A673 (cell line): Measurements from ENCODE around the gene PAPPA. TPM values are rescaled to one million over a fixed set of nuclear protein-coding genes. Genes with fewer than 3 reads are reported as not detected.

Experiments
- BruUV-seq: library from RNA; stranded (reverse); fragments of 400-500 nt; replicated peaks from 2 replicates; lab custom pipeline; 2021; lab: Mats Ljungman, UMichigan
- CTCF ChIA-PET: fragments of 300-600 bp; sonication (Branson Sonifier 250); formaldehyde crosslinking; loops from one replicate; lab custom pipeline; 2022; ENCODE audit warnings: antibody characterized with exemption; lab: Charles Lee
- POLR2A ChIA-PET: fragments of 300-600 bp; sonication (Branson Sonifier 250); formaldehyde crosslinking; loops from one replicate; lab custom pipeline; 2022; ENCODE audit warnings: antibody characterized with exemption; ENCODE audit not compliant: low non-redundant PET; lab: Charles Lee
- DNase-seq: peaks from one replicate; pipeline ENCODE4 v3.0.0-alpha.2; 2015; ENCODE audit warnings: low spot score
- H3K27ac ChIP-seq: fragments of 200-600 bp; sonication (generic); 2 replicates; pipeline ENCODE4 v1.5.1; 2016; ENCODE audit warnings: mixed run types, low read depth, mild to moderate bottlenecking, mixed read lengths, antibody characterized with exemption, low read length; ENCODE audit not compliant: poor library complexity, severe bottlenecking
- H3K27me3 ChIP-seq: fragments of 200-600 bp; sonication (generic); replicated peaks from 2 replicates; pipeline ENCODE4 v1.6.1; 2017; ENCODE audit warnings: mixed run types, low read depth, mild to moderate bottlenecking, mixed read lengths, antibody characterized with exemption, low read length; ENCODE audit not compliant: insufficient read depth, poor library complexity
- H3K36me3 ChIP-seq: fragments of 200-600 bp; sonication (generic); 2 replicates; pipeline ENCODE4 v1.6.1; 2016; ENCODE audit warnings: mixed run types, mild to moderate bottlenecking, mixed read lengths, antibody characterized with exemption, low read length; ENCODE audit not compliant: insufficient read depth, poor library complexity, severe bottlenecking
- H3K4me1 ChIP-seq: fragments of 200-600 bp; sonication (generic); 2 replicates; pipeline ENCODE4 v1.6.1; 2017; ENCODE audit warnings: mixed run types, mild to moderate bottlenecking, mixed read lengths, antibody characterized with exemption, low read length; ENCODE audit not compliant: insufficient read depth, poor library complexity, severe bottlenecking
- H3K4me3 ChIP-seq: fragments of 200-600 bp; sonication (generic); 2 replicates; pipeline ENCODE4 v1.5.1; 2016; ENCODE audit warnings: low read depth, mixed run types, mild to moderate bottlenecking, mixed read lengths, low read length; ENCODE audit not compliant: poor library complexity, severe bottlenecking
- H3K9me3 ChIP-seq: fragments of 200-600 bp; sonication (generic); 2 replicates; pipeline ENCODE4 v1.6.1; 2016; ENCODE audit warnings: mixed run types, low read depth, mild to moderate bottlenecking, mixed read lengths, antibody characterized with exemption, low read length; ENCODE audit not compliant: poor library complexity, severe bottlenecking
- CTCF ChIP-seq: fragments of 300-800, 200-600 bp; sonication (generic); conservative IDR thresholded peaks from 2 replicates; pipeline ENCODE4 v1.5.1; 2017; ENCODE audit warnings: low read depth, mild to moderate bottlenecking, antibody characterized with exemption, low read length, moderate library complexity, mixed read lengths
- EZH2 ChIP-seq: fragments of 200-600 bp; sonication (generic); IDR thresholded peaks from 2 replicates; pipeline ENCODE4 v1.6.1; 2017; ENCODE audit warnings: borderline replicate concordance, low read depth, mild to moderate bottlenecking, mixed read lengths, antibody characterized with exemption, low read length; ENCODE audit not compliant: poor library complexity, severe bottlenecking
- intact Hi-C: fragments of 100-400 bp; cut with micrococcal nuclease; formaldehyde crosslinking; loops from one replicate; pipeline ENCODE4 v1.10.0; 2022; ENCODE audit not compliant: unreplicated experiment
- total RNA-seq: library from RNA; stranded (reverse); gene quantifications from 2 replicates; pipeline ENCODE4 v1.2.3, GENCODE V29; 2021

PAPPA gene
- total RNA-seq, 1 experiment from 2014 or later: 47.4 TPM

GRCh38 chr9:116282597-116282996, 129.0 kb downstream of the PAPPA start:
- CTCF ChIA-PET: no interaction called here
- no TSS peak for BruUV-seq
- intact Hi-C loops: no loop called here

GRCh38 chr9:116284518-116284917, 130.9 kb downstream of the PAPPA start:
- no peaks in the 10 kb centered on the region for H3K9me3 ChIP-seq
- CTCF ChIA-PET: interaction anchor here (0.6 kb wide), 1 partner anchor 132 kb away, joined by 5 read pairs; no protein-coding TSS in a partner anchor
- intact Hi-C loops: no loop called here
- BruUV-seq: TSS peak; percentile 30
- POLR2A ChIA-PET: no interaction called here
- H3K27ac ChIP-seq: no peak overlapping the region
- H3K4me1 ChIP-seq: peaks cover 12% of the 10 kb centered on the region
- no peaks in the 10 kb centered on the region for H3K27me3 ChIP-seq
- peaks cover 34% of the 10 kb centered on the region for H3K36me3 ChIP-seq
- H3K4me3 ChIP-seq: no peak overlapping the region
- no peak for DNase-seq
- TF ChIP-seq EZH2 (no peak), CTCF (no peak)

More at GRCh38 chr9:116282597-116282996, 129.0 kb downstream of the PAPPA start:
- Histone ChIP-seq H3K4me3 (no peak overlapping the region), H3K27ac (no peak overlapping the region), H3K36me3 (peaks cover 45% of the 10 kb centered on the region), H3K4me1 (peaks cover 12% of the 10 kb centered on the region), H3K9me3 (no peaks in the 10 kb centered on the region), H3K27me3 (no peaks in the 10 kb centered on the region)
- DNase-seq: no peak
- TF ChIP-seq CTCF (no peak), EZH2 (no peak)
- POLR2A ChIA-PET: no interaction called here

- Histone ChIP-seq H3K4me1 (peaks cover 12% of the 10 kb centered on the region), H3K36me3 (peaks cover 32% of the 10 kb centered on the region), H3K27ac (no peak overlapping the region), H3K27me3 (no peaks in the 10 kb centered on the region), H3K4me3 (no peak overlapping the region), H3K9me3 (no peaks in the 10 kb centered on the region)
- intact Hi-C loops: no loop called here
- DNase-seq: no peak
- peak; percentile 39 for TF ChIP-seq CTCF
- no peak for TF ChIP-seq EZH2
- CTCF ChIA-PET: no interaction called here
- BruUV-seq: no TSS peak
- POLR2A ChIA-PET: no interaction called here
Observed at GRCh38 chr9:116285320-116285719, 131.7 kb downstream of the PAPPA start.
